HFFc6 (cell line): ENCODE results near the gene PWP2. TPM values are rescaled to one million over a fixed set of nuclear protein-coding genes. Genes with fewer than 3 reads are reported as not detected.
"Not testable (repeated sequence)": the region's sequence is repeated elsewhere in the genome, so short reads cannot be mapped to it uniquely, and the experiment has no call there.

Experiments
- DNase-seq: peaks from one replicate; pipeline ENCODE4 v3.0.0-alpha.2; 2018
- H3K27ac Mint-ChIP-seq: 2 replicates; pipeline ENCODE4 v1.8.0; 2020; ENCODE audit warnings: mild to moderate bottlenecking, mixed read lengths
- H3K27me3 Mint-ChIP-seq: 2 replicates; pipeline ENCODE4 v1.8.0; 2021; ENCODE audit warnings: mild to moderate bottlenecking, moderate library complexity, mixed read lengths; ENCODE audit not compliant: insufficient read depth
- H3K36me3 Mint-ChIP-seq: 2 replicates; pipeline ENCODE4 v1.8.0; 2021; ENCODE audit warnings: low read depth, mixed read lengths
- H3K4me1 Mint-ChIP-seq: 2 replicates; pipeline ENCODE4 v1.8.0; 2020; ENCODE audit warnings: low read depth, mixed read lengths
- H3K4me3 Mint-ChIP-seq: 2 replicates; pipeline ENCODE4 v1.8.0; 2020; ENCODE audit warnings: mild to moderate bottlenecking, moderate library complexity, mixed read lengths
- H3K9me3 Mint-ChIP-seq: 2 replicates; pipeline ENCODE4 v1.8.0; 2020; ENCODE audit warnings: mild to moderate bottlenecking, mixed read lengths
- total RNA-seq, 6 experiments: library from RNA; stranded (reverse); fragmentation: NEBNext Ultra II Directional; extraction: Animal tissue kit (Norgen Biotek cat#: 25700); gene quantifications; 2 replicates in 1 of 6; 3 replicates in 5 of 6; pipeline ENCODE4 v1.2.3, GENCODE V29; 2021

The PWP2 gene
- total RNA-seq, 6 experiments from 2014 or later, result 13.7 to 20.0 (median 16.6) TPM

- H3K36me3 Mint-ChIP-seq, H3K27me3 Mint-ChIP-seq, H3K9me3 Mint-ChIP-seq, H3K27ac Mint-ChIP-seq, H3K4me3 Mint-ChIP-seq, H3K4me1 Mint-ChIP-seq, DNase-seq: not testable (repeated sequence)
Measured at GRCh38 chr21:44142470-44142869, 35.3 kb downstream of the PWP2 start.

- H3K36me3 Mint-ChIP-seq, H3K9me3 Mint-ChIP-seq, H3K27me3 Mint-ChIP-seq, H3K27ac Mint-ChIP-seq, H3K4me1 Mint-ChIP-seq, DNase-seq, H3K4me3 Mint-ChIP-seq: not testable (repeated sequence)
Measured at GRCh38 chr21:44143380-44143779, 36.2 kb downstream of the PWP2 start.

DNA sequence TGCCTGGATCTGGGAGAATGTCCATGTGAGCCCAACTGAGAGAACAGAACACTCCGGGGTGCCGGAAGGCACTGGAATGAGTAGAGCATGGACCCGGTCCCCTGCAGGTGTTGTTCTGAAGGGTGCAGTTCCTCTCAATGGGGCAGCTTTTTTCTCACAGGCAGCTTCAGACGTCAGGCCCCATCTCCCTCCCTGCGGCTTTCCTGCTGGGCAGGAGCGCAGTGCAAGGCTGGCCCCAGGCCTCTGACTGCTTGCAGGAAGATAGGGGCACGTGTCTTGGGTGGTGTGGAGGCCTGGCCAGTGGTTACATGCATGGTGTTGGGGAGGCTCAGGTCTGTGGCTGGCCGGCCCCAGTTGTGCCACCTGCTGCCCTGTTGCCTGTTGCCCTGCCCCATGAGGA is 36.8 kb downstream of the PWP2 start:
- DNase-seq, H3K36me3 Mint-ChIP-seq, H3K4me1 Mint-ChIP-seq, H3K27me3 Mint-ChIP-seq, H3K27ac Mint-ChIP-seq, H3K9me3 Mint-ChIP-seq, H3K4me3 Mint-ChIP-seq: not testable (repeated sequence)

DNA sequence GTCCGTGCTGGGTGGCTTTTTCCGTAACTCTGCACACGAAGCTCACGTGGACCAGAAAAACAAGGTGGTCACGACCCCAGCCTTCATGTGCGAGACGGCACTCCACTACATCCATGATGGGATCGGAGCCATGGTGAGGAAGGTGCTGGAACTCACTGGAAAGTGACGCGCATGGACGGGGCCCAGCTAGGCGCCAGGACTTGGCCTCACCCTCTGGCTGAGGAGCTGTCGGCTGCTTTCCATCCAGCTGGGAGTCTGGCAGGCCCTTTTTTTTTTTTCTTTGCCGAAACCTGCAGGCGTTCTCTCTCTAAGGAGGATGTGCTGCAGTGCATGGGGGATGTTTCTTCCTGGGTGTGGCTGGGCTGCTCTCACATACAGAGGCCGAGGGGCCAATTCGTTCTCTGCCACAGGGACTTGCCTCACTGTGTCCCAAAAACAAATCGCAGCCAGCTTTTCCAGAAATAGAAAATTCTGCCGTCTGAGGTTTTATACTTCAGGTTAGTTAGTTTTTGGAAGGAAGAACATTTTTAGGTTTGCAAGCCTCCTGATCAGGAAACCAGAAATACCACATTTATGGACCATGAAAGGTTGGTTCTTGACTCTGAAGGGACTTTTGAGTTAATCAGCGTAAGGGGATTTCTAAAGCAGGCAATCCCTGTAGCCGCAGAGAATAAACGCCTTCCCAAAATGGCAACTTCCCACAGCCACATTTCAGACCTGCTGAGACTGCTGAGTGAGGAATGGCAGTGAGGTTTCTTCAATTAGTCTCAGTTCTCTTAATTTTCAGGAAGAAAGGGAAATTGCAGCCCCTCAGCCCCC is 37.8 kb downstream of the PWP2 start:
- H3K27me3 Mint-ChIP-seq, H3K4me1 Mint-ChIP-seq, H3K9me3 Mint-ChIP-seq, H3K27ac Mint-ChIP-seq, H3K4me3 Mint-ChIP-seq, DNase-seq, H3K36me3 Mint-ChIP-seq: not testable (repeated sequence)

GRCh38 chr21:44145616-44146015 is 38.4 kb downstream of the PWP2 start:
- DNase-seq, H3K27ac Mint-ChIP-seq, H3K27me3 Mint-ChIP-seq, H3K36me3 Mint-ChIP-seq, H3K4me1 Mint-ChIP-seq, H3K9me3 Mint-ChIP-seq, H3K4me3 Mint-ChIP-seq: not testable (repeated sequence)

GRCh38 chr21:44147108-44147507 is 39.9 kb downstream of the PWP2 start:
- H3K27ac Mint-ChIP-seq, DNase-seq, H3K4me3 Mint-ChIP-seq, H3K9me3 Mint-ChIP-seq, H3K27me3 Mint-ChIP-seq, H3K36me3 Mint-ChIP-seq, H3K4me1 Mint-ChIP-seq: not testable (repeated sequence)

- not testable (repeated sequence) for H3K4me1 Mint-ChIP-seq, DNase-seq, H3K36me3 Mint-ChIP-seq, H3K4me3 Mint-ChIP-seq, H3K9me3 Mint-ChIP-seq, H3K27ac Mint-ChIP-seq, H3K27me3 Mint-ChIP-seq
Measured at GRCh38 chr21:44150255-44150654, 43.1 kb downstream of the PWP2 start.

DNA sequence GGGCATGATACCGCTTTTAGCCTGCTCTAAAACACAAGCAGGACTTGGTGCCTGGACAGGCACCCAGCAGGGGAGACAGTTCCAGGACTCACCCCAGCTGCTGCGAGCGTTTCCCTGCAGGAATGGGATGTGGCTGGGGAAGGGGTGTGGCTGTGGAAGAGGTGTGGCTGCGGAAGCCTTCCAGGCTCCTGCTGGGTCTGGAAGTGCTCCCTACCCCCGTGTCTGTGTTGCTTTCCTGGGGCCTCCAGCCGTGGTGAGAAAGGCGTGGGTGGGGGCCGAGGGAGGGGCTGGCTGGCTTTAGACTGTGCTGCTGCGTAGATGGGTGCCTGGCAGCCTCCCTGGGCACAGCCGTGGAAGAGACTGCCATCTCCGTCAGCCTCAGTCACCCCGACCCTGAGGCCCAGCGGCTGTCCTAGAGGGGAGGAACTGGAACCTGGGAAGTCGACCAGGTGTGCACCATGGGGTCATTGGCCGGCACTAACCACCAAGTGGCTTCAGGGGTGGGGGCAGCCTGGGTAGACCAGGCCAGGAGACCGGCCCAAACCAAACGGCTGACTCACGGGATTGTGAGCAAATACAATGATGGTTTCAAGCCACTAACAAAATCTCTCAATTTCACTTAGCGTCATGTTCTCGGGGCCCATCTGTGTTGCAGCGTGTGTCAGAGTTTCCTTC is 46.2 kb downstream of the PWP2 start:
- H3K4me1 Mint-ChIP-seq, H3K9me3 Mint-ChIP-seq, DNase-seq, H3K27ac Mint-ChIP-seq, H3K4me3 Mint-ChIP-seq, H3K27me3 Mint-ChIP-seq, H3K36me3 Mint-ChIP-seq: not testable (repeated sequence)

DNA sequence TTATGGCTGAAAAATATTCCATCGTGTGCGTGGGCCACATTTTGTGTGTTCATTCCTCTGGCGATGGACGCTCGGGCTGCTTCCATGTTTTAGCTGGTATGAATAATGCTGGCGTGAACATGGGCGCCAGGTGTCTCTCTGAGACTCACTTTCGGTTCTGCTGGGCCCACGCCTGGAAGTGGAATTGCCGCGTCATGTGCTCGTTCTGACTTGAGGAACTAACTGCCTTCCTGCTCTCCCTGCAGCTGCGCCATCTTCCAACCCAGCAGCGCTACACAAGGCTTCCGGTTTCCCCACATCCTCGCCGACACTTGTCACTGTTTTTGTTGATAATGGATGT is 46.7 kb downstream of the PWP2 start:
- not testable (repeated sequence) for H3K4me3 Mint-ChIP-seq, DNase-seq, H3K27ac Mint-ChIP-seq, H3K27me3 Mint-ChIP-seq, H3K36me3 Mint-ChIP-seq, H3K4me1 Mint-ChIP-seq, H3K9me3 Mint-ChIP-seq

GRCh38 chr21:44154816-44155230 is 47.6 kb downstream of the PWP2 start:
- H3K27ac Mint-ChIP-seq, H3K36me3 Mint-ChIP-seq, H3K9me3 Mint-ChIP-seq, H3K27me3 Mint-ChIP-seq, DNase-seq, H3K4me1 Mint-ChIP-seq, H3K4me3 Mint-ChIP-seq: not testable (repeated sequence)

DNA sequence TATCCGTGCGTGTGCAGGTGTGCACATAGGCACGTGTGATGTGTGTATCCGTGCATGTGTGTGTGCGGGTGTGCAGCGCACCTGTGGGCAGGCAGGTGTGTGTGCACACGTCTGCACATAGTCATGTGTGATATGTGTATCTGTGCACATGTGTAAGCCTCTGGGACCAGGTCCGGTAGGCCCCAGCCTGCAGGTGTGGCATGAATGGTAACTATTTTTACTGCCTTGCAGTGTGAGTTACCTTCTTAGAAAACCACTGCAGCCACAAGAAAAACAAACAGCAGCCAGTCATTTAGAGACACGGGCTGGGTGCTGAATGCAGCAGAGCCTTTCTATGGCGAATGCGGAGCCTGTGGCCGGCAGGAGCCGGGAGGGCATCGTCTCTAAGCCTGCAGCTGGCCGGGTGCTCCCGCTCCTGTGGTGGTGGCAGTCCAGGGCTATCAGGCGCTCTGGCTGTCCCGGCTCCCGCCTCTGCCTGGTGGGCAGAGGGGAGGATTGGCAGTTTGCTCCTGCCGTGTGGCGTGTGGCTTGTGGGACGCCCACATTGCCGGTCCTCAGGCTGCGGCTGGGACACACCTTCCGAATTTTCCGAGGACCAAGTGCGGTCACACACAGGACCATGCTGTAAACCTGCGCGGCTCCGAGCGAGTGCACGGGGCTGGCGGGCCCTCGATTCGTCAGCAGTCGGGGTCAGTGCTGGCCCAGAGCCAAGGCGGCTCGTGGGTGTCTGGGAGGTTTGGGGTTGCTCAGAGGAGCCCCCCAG is 48.2 kb downstream of the PWP2 start:
- H3K36me3 Mint-ChIP-seq, H3K27me3 Mint-ChIP-seq, H3K4me3 Mint-ChIP-seq, DNase-seq, H3K9me3 Mint-ChIP-seq, H3K4me1 Mint-ChIP-seq, H3K27ac Mint-ChIP-seq: not testable (repeated sequence)

DNA sequence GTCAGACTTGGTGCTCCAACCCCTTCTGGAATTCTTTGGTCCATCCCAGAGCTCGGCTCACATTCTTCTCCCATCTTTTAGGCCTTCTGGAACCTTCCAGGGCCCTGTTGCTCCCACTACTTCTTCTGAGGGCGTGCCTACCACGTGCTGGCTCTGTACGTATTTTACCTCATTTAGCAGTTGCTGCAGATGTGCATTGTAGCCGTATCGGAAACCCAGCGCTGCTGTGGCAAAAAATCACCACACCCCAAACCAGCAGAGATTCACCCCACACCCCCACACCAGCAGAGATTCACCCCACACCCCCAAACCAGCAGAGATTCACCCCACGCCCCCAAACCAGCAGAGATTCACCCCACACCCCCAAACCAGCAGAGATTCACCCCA is 48.8 kb downstream of the PWP2 start:
- not testable (repeated sequence) for H3K4me1 Mint-ChIP-seq, H3K4me3 Mint-ChIP-seq, DNase-seq, H3K9me3 Mint-ChIP-seq, H3K36me3 Mint-ChIP-seq, H3K27ac Mint-ChIP-seq, H3K27me3 Mint-ChIP-seq

DNA sequence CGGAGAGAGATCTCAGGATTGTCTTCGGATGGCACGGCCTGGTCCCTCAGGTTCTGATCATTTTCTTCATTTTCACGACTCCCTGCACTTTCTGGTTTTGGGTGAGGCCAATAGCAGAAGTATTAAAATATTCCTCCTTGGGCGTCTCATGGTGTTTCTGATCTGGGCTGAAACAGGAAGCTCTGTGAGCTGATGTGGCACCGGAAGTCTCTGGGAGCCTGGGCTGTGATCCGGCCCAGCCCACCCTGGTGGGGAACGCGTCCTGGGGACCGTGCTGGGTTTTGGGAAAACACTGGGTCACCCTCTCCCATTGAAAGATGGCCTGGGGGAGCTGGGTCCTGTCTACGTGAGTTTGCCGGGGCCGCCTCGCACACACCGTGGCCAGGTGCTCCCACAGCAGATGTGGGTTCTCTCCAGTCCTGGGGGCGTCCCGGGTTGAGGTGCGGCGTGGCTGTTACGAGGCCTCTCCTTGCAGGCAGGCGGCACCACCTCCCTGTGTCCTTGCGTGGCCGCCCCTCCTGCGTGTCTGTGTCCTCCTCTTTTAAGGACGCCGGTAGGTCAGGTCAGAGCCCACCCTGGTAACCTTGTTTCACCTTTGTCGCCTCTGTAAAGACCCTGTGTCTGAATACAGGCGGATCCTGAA is 50.4 kb downstream of the PWP2 start:
- DNase-seq, H3K36me3 Mint-ChIP-seq, H3K4me3 Mint-ChIP-seq, H3K27ac Mint-ChIP-seq, H3K27me3 Mint-ChIP-seq, H3K9me3 Mint-ChIP-seq, H3K4me1 Mint-ChIP-seq: not testable (repeated sequence)

DNA sequence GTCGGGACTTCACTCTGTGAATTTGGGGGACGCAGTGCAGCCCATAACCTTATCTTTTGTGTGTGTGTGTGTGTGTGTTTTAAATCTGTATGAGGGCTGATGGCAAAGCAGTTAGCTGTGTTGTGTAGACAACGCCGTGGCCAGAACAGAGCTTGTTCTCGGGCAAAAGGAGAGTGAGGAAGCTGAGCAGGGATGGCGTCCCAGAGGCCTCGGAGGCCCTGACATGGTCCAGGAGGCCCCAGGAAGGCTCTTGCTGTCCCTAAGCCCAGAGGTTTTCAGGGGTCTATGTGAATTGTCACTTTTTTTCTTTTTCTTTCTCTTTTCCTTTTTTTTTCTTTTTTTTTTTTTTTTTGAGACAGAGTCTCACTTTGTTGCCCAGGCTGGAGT is 50.9 kb downstream of the PWP2 start:
- DNase-seq, H3K9me3 Mint-ChIP-seq, H3K27me3 Mint-ChIP-seq, H3K4me3 Mint-ChIP-seq, H3K36me3 Mint-ChIP-seq, H3K4me1 Mint-ChIP-seq, H3K27ac Mint-ChIP-seq: not testable (repeated sequence)
